Activated T-cell treated with anti-CD3 and anti-CD28 coated beads for 4 hours (primary cell): ENCODE data around the gene EMX1.

ENCODE experiments used
- DNase-seq: peaks from one replicate; pipeline ENCODE4 v3.0.0-alpha.2; 2020

EMX1 gene

GRCh38 chr2:72917138-72917876, at the start of gene EMX1:
EMX1 (plus strand) TSS chr2:72917519; CDS start chr2:72917853, 334 bp downstream.
- peak; percentile 36 for DNase-seq

- no peak for DNase-seq
These were observed 46.3 kb upstream of the EMX1 start for GRCh38 chr2:72871060-72871459.

- DNase-seq = no peak
These were observed 45.4 kb upstream of the EMX1 start for GRCh38 chr2:72871880-72872279.

GRCh38 chr2:72883356-72883962, 33.9 kb upstream of the EMX1 start:
- DNase-seq = no peak

GRCh38 chr2:72886505-72887031, 30.8 kb upstream of the EMX1 start:
- DNase-seq = no peak

- peak; percentile 39 for DNase-seq
These were observed 30.1 kb upstream of the EMX1 start, which contains the start of gene SPR for GRCh38 chr2:72887032-72887739. SPR (plus strand) TSS chr2:72887408; CDS start chr2:72887433, 25 bp downstream.

GRCh38 chr2:72887740-72888437, 29.4 kb upstream of the EMX1 start:
- DNase-seq = peak; percentile 34

- DNase-seq = no peak
These were observed 28.7 kb upstream of the EMX1 start for GRCh38 chr2:72888438-72889202.

- DNase-seq = no peak
These were observed 27.3 kb upstream of the EMX1 start for GRCh38 chr2:72889991-72890390.

- no peak for DNase-seq
These were observed 26.1 kb upstream of the EMX1 start for GRCh38 chr2:72891091-72891818.

- DNase-seq = no peak
These were observed 24.7 kb upstream of the EMX1 start for GRCh38 chr2:72892506-72893173.

- no peak for DNase-seq
These were observed 23.6 kb upstream of the EMX1 start for GRCh38 chr2:72893594-72894319.

GRCh38 chr2:72894514-72894913, 22.8 kb upstream of the EMX1 start:
- DNase-seq = no peak

- DNase-seq = no peak
These were observed 22.2 kb upstream of the EMX1 start for GRCh38 chr2:72895154-72895553.

GRCh38 chr2:72895759-72896281, 21.5 kb upstream of the EMX1 start:
- DNase-seq = no peak

GRCh38 chr2:72896446-72896845, 20.9 kb upstream of the EMX1 start:
- DNase-seq = no peak

GRCh38 chr2:72897785-72898584, 19.3 kb upstream of the EMX1 start:
- DNase-seq = no peak

- DNase-seq = no peak
These were observed 18.8 kb upstream of the EMX1 start for GRCh38 chr2:72898585-72898906.

- DNase-seq = no peak
These were observed 17.0 kb upstream of the EMX1 start for GRCh38 chr2:72900191-72900825.
